Colonic mucosa (tissue), 4 donors: ENCODE results near the gene GLYATL2. TPM values are rescaled to one million over a fixed set of nuclear protein-coding genes. Genes with fewer than 3 reads are reported as not detected.

ENCODE experiments used
- DNase-seq: peaks from one replicate; pipeline ENCODE4 v3.0.0-alpha.2; 2020
- H3K27ac ChIP-seq: fragments of 200-600 bp; one replicate; pipeline ENCODE4 v1.8.0; 2021
- H3K27me3 ChIP-seq: fragments of 200-600 bp; one replicate; pipeline ENCODE4 v1.8.0; 2021
- H3K36me3 ChIP-seq: fragments of 200-600 bp; one replicate; pipeline ENCODE4 v1.8.0; 2021
- H3K4me1 ChIP-seq: fragments of 200-600 bp; one replicate; pipeline ENCODE4 v1.8.0; 2021; ENCODE audit warnings: mild to moderate bottlenecking
- H3K4me3 ChIP-seq: fragments of 200-600 bp; one replicate; pipeline ENCODE4 v1.8.0; 2021
- H3K9ac ChIP-seq, 2 donors: one replicate each; pipeline ENCODE4 v1.7.0; 2013; ENCODE audit warnings: control low read depth in 2 of 2, low read depth in 2 of 2, low read length in 2 of 2
- H3K9me3 ChIP-seq: fragments of 200-600 bp; one replicate; pipeline ENCODE4 v1.8.0; 2021
- CTCF ChIP-seq: fragments of 200-600 bp; IDR thresholded peaks from one replicate; pipeline ENCODE4 v1.8.0; 2022; ENCODE audit warnings: antibody characterized with exemption, mild to moderate bottlenecking
- intact Hi-C: fragments of 100-400 bp; cut with DNase I; formaldehyde crosslinking; loops from one replicate; pipeline ENCODE4 v1.14.1; 2022
- total RNA-seq, 2 donors: library from RNA; stranded (reverse); fragmentation: NEBNext Ultra II Directional in 1 of 2; extraction: Animal tissue kit (Norgen Biotek cat#: 25700) in 1 of 2; gene quantifications; one replicate each; pipeline ENCODE4 v1.2.1, GENCODE V29; 2021
- donor health status: healthy.
- donor health status: DM: no; HTN: no; CAD: no.
- donor health status: DM: no; HTN: no; CAD: no.

Gene GLYATL2
- total RNA-seq, 2 donors from 2014 or later = 0.22 TPM; not detected in 1

- no peak for TF ChIP-seq CTCF
- Histone ChIP-seq H3K9ac (no peak overlapping the region), H3K27ac (no peak overlapping the region), H3K4me3 (no peak overlapping the region), H3K36me3 (no peaks in the 10 kb centered on the region), H3K27me3 (no peaks in the 10 kb centered on the region), H3K9me3 (no peaks in the 10 kb centered on the region), H3K4me1 (no peaks in the 10 kb centered on the region)
- DNase-seq = no peak
- intact Hi-C loops = no loop called here
Observed at GRCh38 chr11:58829786-58830185, 14.7 kb downstream of the GLYATL2 start.

GRCh38 chr11:58813693-58814092, 30.8 kb downstream of the GLYATL2 start:
- no peak overlapping the region for H3K9ac ChIP-seq
- H3K9me3 ChIP-seq = no peaks in the 10 kb centered on the region

GRCh38 chr11:58811499-58811898, 33.0 kb downstream of the GLYATL2 start:
- H3K9ac ChIP-seq = no peak overlapping the region
- H3K36me3 ChIP-seq = no peaks in the 10 kb centered on the region
- H3K4me3 ChIP-seq = no peak overlapping the region
- no peak for DNase-seq
- H3K9me3 ChIP-seq = no peaks in the 10 kb centered on the region
- intact Hi-C loops = no loop called here
- H3K27me3 ChIP-seq = no peaks in the 10 kb centered on the region
- H3K4me1 ChIP-seq = no peaks in the 10 kb centered on the region
- no peak for TF ChIP-seq CTCF
- no peak overlapping the region for H3K27ac ChIP-seq

More at GRCh38 chr11:58813693-58814092, 30.8 kb downstream of the GLYATL2 start:
- Histone ChIP-seq H3K4me1 (no peaks in the 10 kb centered on the region), H3K27ac (no peak overlapping the region), H3K36me3 (no peaks in the 10 kb centered on the region), H3K4me3 (no peak overlapping the region), H3K27me3 (no peaks in the 10 kb centered on the region)
- no peak for DNase-seq
- intact Hi-C loops = no loop called here
- TF ChIP-seq CTCF = no peak

GRCh38 chr11:58807343-58807742, 37.2 kb downstream of the GLYATL2 start:
- no peak for TF ChIP-seq CTCF
- DNase-seq = no peak
- intact Hi-C loops = no loop called here
- H3K4me1 ChIP-seq = no peaks in the 10 kb centered on the region
- no peaks in the 10 kb centered on the region for H3K9me3 ChIP-seq
- H3K27me3 ChIP-seq = no peaks in the 10 kb centered on the region
- no peaks in the 10 kb centered on the region for H3K36me3 ChIP-seq
- H3K9ac ChIP-seq = no peak overlapping the region
- H3K4me3 ChIP-seq = no peak overlapping the region
- no peak overlapping the region for H3K27ac ChIP-seq

GRCh38 chr11:58805065-58805464, 39.4 kb downstream of the GLYATL2 start:
- intact Hi-C loops = no loop called here
- no peak for DNase-seq
- Histone ChIP-seq H3K4me3 (no peak overlapping the region), H3K4me1 (no peaks in the 10 kb centered on the region), H3K36me3 (no peaks in the 10 kb centered on the region), H3K9ac (no peak overlapping the region), H3K27ac (no peak overlapping the region), H3K27me3 (no peaks in the 10 kb centered on the region), H3K9me3 (no peaks in the 10 kb centered on the region)
- no peak for TF ChIP-seq CTCF
